SK-N-SH treated with all-trans-retinoic acid at 6 μM for 48 hours (cell line): ENCODE results near the gene PCGF5.
A peak's percentile ranks its signal among the peaks of the same experiment; 100 is the strongest.

Experiments
- ATAC-seq: fragments of 200-7000 bp; cut with Tn5 transposase; 3 replicates; pipeline ENCODE4 v1.9.1; 2020; ENCODE audit warnings: mild to moderate bottlenecking, moderate library complexity
- ARNTL ChIP-seq: fragments of 450-650 bp; formaldehyde crosslinking; IDR thresholded peaks from 2 replicates; pipeline ENCODE4 v1.5.0; 2020; ENCODE audit warnings: low read depth, mild to moderate bottlenecking, moderate library complexity, borderline replicate concordance
- BACH2 ChIP-seq: fragments of 250-450 bp; sonication (Bioruptor Pico); IDR thresholded peaks from 2 replicates; pipeline ENCODE4 v1.9.0; 2021; ENCODE audit warnings: mild to moderate bottlenecking, borderline replicate concordance
- CREB5 ChIP-seq: fragments of 250-450 bp; sonication (Bioruptor Pico); IDR thresholded peaks from 2 replicates; pipeline ENCODE4 v1.5.1; 2020; ENCODE audit warnings: low read depth, mild to moderate bottlenecking, moderate library complexity
- CSDC2 ChIP-seq: fragments of 250-450 bp; sonication (Bioruptor Pico); IDR thresholded peaks from 2 replicates; pipeline ENCODE4 v1.5.0; 2020; ENCODE audit warnings: mild to moderate bottlenecking, moderate library complexity
- GLIS3 ChIP-seq: fragments of 250-450 bp; sonication (Bioruptor Pico); IDR thresholded peaks from 2 replicates; pipeline ENCODE4 v1.5.0; 2020; ENCODE audit warnings: mild to moderate bottlenecking, moderate library complexity
- ISL1 ChIP-seq: fragments of 250-450 bp; sonication (Bioruptor Pico); IDR thresholded peaks from 2 replicates; pipeline ENCODE4 v2.1.2; 2022; ENCODE audit warnings: mild to moderate bottlenecking, moderate library complexity
- OSR1 ChIP-seq: fragments of 250-450 bp; sonication (Bioruptor Pico); IDR thresholded peaks from 2 replicates; pipeline ENCODE4 v1.8.0; 2022; ENCODE audit warnings: moderate library complexity, mild to moderate bottlenecking, inconsistent platforms
- PATZ1 ChIP-seq: fragments of 250-450 bp; sonication (Bioruptor Pico); IDR thresholded peaks from 2 replicates; pipeline ENCODE4 v1.8.0; 2020; ENCODE audit warnings: mild to moderate bottlenecking, moderate library complexity, borderline replicate concordance
- POU6F1 ChIP-seq: fragments of 250-450 bp; sonication (Bioruptor Pico); IDR thresholded peaks from 2 replicates; pipeline ENCODE4 v1.8.0; 2021; ENCODE audit warnings: low read depth, mild to moderate bottlenecking, moderate library complexity, borderline replicate concordance
- PPARA ChIP-seq: fragments of 250-450 bp; sonication (Bioruptor Pico); IDR thresholded peaks from 2 replicates; pipeline ENCODE4 v1.5.0; 2020; ENCODE audit warnings: mild to moderate bottlenecking, borderline replicate concordance
- RARB ChIP-seq: fragments of 250-450 bp; sonication (Bioruptor Pico); IDR thresholded peaks from 2 replicates; pipeline ENCODE4 v1.8.0; 2021; ENCODE audit warnings: mild to moderate bottlenecking, moderate library complexity
- SNAI2 ChIP-seq: fragments of 250-450 bp; sonication (Bioruptor Pico); IDR thresholded peaks from 2 replicates; pipeline ENCODE4 v1.5.0; 2020; ENCODE audit warnings: mild to moderate bottlenecking, moderate library complexity
- TCF4 ChIP-seq: fragments of 250-450 bp; sonication (Bioruptor Pico); IDR thresholded peaks from 2 replicates; pipeline ENCODE4 v1.8.0; 2021; ENCODE audit warnings: mild to moderate bottlenecking, moderate library complexity, borderline replicate concordance
- TOX ChIP-seq: fragments of 250-450 bp; sonication (Bioruptor Pico); IDR thresholded peaks from 2 replicates; pipeline ENCODE4 v1.8.0; 2021; ENCODE audit warnings: mild to moderate bottlenecking, moderate library complexity, borderline replicate concordance
- ZC3H10 ChIP-seq: fragments of 250-450 bp; sonication (Bioruptor Pico); IDR thresholded peaks from 2 replicates; pipeline ENCODE4 v1.5.1; 2021; ENCODE audit warnings: mild to moderate bottlenecking, moderate library complexity
- ZFP3 ChIP-seq: fragments of 250-450 bp; sonication (Bioruptor Pico); IDR thresholded peaks from 2 replicates; pipeline ENCODE4 v1.5.0; 2020; ENCODE audit warnings: mild to moderate bottlenecking, moderate library complexity
- ZFP30 ChIP-seq: fragments of 450-650 bp; formaldehyde crosslinking; IDR thresholded peaks from 2 replicates; pipeline ENCODE4 v1.5.0; 2022; ENCODE audit warnings: mild to moderate bottlenecking, moderate library complexity
- ZNF565 ChIP-seq: fragments of 450-650 bp; formaldehyde crosslinking; conservative IDR thresholded peaks from 2 replicates; pipeline ENCODE4 v1.5.0; 2020; ENCODE audit warnings: low read depth, mild to moderate bottlenecking, moderate library complexity
- ZNF8 ChIP-seq: fragments of 450-650 bp; formaldehyde crosslinking; IDR thresholded peaks from 2 replicates; pipeline ENCODE4 v1.5.0; 2020; ENCODE audit warnings: mild to moderate bottlenecking, moderate library complexity
- TF ChIP-seq, protein P1 (sequence below): fragments of 250-450 bp; sonication (Bioruptor Pico); IDR thresholded peaks from 2 replicates; pipeline ENCODE4 v1.5.0; 2020; ENCODE audit warnings: mild to moderate bottlenecking, moderate library complexity
- TF ChIP-seq, protein P2 (sequence below): fragments of 250-450 bp; sonication (Bioruptor Pico); IDR thresholded peaks from 2 replicates; pipeline ENCODE4 v1.5.1; 2021; ENCODE audit warnings: mild to moderate bottlenecking, moderate library complexity

The PCGF5 gene

DNA sequence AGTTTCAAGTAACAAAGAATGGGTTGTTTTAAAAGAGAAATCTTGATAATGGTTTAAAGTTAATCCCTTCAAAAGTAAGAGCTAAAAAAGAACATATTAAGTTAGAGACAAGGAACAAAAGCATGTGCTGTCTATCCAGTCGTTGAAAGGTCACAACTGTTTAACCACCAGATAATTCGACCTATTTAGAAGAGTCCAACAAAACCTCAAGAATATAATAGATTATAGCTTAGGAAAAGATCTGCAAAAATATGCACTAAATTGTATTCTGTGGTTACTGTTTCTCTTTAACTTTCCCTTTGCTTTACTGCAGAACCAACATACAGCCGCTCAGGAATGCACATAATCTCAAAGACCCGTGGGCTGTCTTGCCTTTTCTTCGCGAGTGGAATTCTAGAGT, 74.9 kb downstream of the PCGF5 start:
- ATAC-seq: no peak
- no peak for TF ChIP-seq ZFP3 (CRISPR knock-in tag)
- no peak for TF ChIP-seq CREB5 (CRISPR knock-in tag)
- no peak for TF ChIP-seq ZNF8 (CRISPR knock-in tag)
- no peak for TF ChIP-seq ZC3H10 (CRISPR knock-in tag)
- no peak for TF ChIP-seq TOX
- TF ChIP-seq, protein P1, sequence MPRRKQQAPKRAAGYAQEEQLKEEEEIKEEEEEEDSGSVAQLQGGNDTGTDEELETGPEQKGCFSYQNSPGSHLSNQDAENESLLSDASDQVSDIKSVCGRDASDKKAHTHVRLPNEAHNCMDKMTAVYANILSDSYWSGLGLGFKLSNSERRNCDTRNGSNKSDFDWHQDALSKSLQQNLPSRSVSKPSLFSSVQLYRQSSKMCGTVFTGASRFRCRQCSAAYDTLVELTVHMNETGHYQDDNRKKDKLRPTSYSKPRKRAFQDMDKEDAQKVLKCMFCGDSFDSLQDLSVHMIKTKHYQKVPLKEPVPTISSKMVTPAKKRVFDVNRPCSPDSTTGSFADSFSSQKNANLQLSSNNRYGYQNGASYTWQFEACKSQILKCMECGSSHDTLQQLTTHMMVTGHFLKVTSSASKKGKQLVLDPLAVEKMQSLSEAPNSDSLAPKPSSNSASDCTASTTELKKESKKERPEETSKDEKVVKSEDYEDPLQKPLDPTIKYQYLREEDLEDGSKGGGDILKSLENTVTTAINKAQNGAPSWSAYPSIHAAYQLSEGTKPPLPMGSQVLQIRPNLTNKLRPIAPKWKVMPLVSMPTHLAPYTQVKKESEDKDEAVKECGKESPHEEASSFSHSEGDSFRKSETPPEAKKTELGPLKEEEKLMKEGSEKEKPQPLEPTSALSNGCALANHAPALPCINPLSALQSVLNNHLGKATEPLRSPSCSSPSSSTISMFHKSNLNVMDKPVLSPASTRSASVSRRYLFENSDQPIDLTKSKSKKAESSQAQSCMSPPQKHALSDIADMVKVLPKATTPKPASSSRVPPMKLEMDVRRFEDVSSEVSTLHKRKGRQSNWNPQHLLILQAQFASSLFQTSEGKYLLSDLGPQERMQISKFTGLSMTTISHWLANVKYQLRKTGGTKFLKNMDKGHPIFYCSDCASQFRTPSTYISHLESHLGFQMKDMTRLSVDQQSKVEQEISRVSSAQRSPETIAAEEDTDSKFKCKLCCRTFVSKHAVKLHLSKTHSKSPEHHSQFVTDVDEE (CRISPR knock-in tag): no peak
- no peak for TF ChIP-seq ZFP30 (CRISPR knock-in tag)
- no peak for TF ChIP-seq BACH2 (CRISPR knock-in tag)
- no peak for TF ChIP-seq ZNF565 (CRISPR knock-in tag)
- TF ChIP-seq TCF4: no peak
- TF ChIP-seq RARB (CRISPR knock-in tag): no peak
- TF ChIP-seq, protein P2, sequence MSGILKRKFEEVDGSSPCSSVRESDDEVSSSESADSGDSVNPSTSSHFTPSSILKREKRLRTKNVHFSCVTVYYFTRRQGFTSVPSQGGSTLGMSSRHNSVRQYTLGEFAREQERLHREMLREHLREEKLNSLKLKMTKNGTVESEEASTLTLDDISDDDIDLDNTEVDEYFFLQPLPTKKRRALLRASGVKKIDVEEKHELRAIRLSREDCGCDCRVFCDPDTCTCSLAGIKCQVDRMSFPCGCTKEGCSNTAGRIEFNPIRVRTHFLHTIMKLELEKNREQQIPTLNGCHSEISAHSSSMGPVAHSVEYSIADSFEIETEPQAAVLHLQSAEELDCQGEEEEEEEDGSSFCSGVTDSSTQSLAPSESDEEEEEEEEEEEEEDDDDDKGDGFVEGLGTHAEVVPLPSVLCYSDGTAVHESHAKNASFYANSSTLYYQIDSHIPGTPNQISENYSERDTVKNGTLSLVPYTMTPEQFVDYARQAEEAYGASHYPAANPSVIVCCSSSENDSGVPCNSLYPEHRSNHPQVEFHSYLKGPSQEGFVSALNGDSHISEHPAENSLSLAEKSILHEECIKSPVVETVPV (CRISPR knock-in tag): no peak

GRCh38 chr10:91296471-91296870, 76.0 kb downstream of the PCGF5 start:
- no peak for ATAC-seq
- TF ChIP-seq, protein P2 (CRISPR knock-in tag): no peak
- TF ChIP-seq ZFP3 (CRISPR knock-in tag): no peak
- no peak for TF ChIP-seq BACH2 (CRISPR knock-in tag)
- TF ChIP-seq SNAI2 (CRISPR knock-in tag): no peak
- TF ChIP-seq ZNF565 (CRISPR knock-in tag): no peak
- TF ChIP-seq PPARA (CRISPR knock-in tag): no peak

GRCh38 chr10:91298224-91298871, 77.9 kb downstream of the PCGF5 start:
- ATAC-seq: peak; percentile 84
- TF ChIP-seq PPARA (CRISPR knock-in tag) (no peak), ZFP3 (CRISPR knock-in tag) (no peak), ARNTL (CRISPR knock-in tag) (no peak), OSR1 (CRISPR knock-in tag) (no peak), RARB (CRISPR knock-in tag) (no peak), TCF4 (no peak), PATZ1 (no peak), CSDC2 (CRISPR knock-in tag) (no peak), ZNF565 (CRISPR knock-in tag) (no peak), ISL1 (no peak), TOX (no peak), POU6F1 (CRISPR knock-in tag) (no peak), ZFP30 (CRISPR knock-in tag) (no peak), GLIS3 (CRISPR knock-in tag) (no peak)
- TF ChIP-seq, protein P1 (CRISPR knock-in tag): no peak
- TF ChIP-seq, protein P2 (CRISPR knock-in tag): no peak
